HL-60/S4 treated with phorbol 12-myristate 13-acetate at 8.2 ng/mL for 4 days and 3 days (cell line): Measurements from ENCODE around the gene LZTS2.

Source experiments
- in situ Hi-C: fragments of 300-500 bp; cut with MboI; formaldehyde crosslinking; loops from 2 replicates; pipeline ENCODE4 v1.15.0; 2022; ENCODE audit warnings: low sequenced_read_pairs

LZTS2 gene

DNA sequence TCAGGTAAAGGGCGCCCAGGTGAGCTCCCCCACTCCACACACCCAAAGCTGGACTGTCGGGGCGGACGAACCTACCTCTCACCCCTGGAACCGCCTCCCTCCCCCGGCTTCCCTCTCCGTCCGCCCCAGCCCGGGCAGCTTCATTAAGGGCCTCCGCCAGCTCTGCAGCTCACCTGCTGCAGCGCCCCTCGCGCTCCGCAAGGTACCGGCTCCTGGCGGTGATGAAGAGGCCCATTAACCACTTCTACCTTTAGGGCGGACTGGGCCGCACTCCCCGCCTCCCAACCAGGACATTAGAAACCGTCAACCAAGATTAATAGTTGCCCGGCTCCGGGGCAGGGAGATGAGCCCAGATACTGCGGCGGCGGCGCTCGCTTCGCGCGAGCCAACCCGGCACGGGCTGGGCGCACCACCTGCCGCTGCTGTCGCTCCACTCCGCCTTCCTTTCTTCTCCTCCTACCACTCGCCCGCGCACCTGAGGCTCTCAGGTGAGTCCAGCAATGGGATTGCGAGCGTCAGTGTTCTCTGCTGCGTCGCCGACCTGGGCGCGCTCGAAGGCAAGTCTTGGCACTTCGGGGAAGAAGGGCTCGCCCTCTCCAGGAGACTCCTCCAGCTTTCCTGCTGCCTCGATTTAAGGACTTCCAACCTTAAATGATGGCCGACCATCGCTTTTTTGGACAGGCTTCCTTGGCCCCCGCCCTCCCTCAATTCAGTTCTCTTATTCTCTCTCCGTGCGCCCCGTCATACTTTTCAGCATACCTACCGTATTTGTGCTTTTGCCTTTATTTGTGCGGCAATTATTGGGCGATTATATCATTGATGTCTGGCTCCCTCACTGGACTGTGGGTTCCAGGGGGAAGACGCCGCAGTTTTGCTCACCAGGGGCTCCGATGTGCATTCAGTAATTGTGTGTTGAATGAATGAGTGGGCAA is 48.6 kb downstream of the LZTS2 start:
- in situ Hi-C loops = no loop called here

DNA sequence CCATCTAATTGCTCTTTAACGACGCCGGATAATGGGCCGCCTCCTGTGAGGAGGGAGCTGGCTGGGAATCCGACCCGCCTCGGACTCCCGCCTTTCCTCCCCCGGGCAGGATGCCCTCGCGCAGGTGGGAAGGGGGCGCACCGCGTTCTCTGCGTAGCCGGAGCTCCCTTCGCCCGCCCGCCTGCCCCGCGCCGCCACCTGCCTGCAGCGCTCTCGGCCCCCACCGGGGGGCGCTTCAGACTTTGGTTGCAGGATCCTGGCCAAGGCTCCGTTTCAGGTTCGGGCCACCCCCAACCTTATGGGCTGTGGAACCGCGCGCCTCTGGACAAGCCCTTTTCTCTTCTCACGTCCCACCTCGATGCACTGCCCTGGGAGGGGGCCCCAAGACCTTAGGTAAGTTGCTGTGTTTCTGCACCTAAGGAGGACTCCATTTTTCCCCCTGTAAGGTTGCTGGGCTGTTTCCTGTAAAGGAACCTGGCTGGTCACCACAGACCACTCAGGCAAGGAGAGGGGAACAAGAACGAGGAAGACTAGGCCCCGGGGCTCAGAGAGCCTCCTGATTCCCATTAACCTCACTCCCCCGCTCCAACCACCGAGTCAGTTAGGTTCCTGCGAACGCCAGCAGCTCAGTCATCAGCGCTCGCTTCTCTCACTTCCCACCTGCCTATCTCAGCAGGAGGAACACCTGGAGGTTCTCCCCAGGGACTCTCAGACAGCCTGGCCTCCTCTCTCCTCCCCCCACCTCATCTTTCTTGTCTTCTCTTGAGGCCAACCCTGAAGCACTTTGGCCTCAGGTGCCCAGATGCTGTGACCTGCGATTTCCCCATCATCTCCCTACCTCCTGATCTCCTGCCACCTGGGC is 50.8 kb downstream of the LZTS2 start:
- in situ Hi-C loops = no loop called here

DNA sequence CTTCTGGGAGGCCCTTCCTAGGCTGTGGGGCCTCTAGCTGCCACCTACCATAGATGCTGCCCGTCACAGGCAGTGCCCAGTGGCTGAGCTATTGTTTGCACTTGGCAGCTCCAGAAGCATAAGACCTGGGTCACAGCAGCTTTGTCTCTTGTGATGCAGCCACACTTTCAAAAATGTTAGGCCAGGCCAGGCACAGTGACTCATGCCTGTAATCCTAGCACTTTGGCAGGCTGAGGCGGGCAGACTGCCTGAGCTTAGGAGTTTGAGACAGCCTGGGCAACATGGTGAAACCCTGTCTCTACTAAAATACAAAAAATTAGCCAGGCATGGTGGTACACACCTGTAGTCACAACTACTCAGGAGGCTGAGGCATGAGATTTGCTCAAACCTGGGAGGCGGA is 52.7 kb downstream of the LZTS2 start:
- in situ Hi-C loops = no loop called here

DNA sequence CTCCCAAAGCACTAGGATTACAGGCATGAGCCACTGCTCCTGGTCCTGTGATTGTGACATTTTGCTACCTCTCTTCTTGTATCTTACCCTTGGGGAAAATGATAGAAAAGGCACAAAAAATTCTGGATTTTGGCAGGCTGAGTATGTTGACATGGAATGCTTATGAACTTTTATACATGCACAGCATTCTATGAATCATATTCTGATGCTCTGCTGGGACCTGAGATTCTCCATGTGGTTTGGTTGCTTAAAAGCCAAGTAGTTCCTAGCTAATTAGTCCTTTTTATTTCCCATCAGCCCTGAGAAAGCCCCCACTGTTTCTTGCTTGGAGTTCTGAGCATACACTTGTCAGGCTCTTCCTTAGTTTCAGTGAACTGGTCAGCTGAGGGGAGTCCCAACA is 53.9 kb downstream of the LZTS2 start:
- in situ Hi-C loops = no loop called here

GRCh38 chr10:101054351-101054750 is 54.7 kb downstream of the LZTS2 start:
- in situ Hi-C loops = no loop called here

DNA sequence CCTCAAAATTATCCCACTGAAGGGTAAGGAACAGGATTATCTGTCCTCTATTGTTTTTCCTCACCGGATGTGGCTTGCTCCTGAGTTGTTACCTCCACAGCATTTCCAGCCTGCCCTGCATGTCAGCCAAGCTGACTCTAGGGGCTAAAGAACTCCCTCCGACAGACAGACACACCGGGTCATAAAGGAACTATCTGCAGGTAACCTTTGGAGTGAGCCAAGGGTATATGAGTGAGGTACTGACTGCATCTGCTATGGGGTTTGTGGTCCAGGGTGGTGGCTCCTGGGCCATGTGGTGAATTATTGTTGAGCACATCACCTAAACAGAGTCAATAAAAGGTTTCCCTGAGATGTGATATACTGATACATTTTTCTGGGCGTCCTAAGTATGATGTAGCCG is 55.3 kb downstream of the LZTS2 start:
- in situ Hi-C loops = no loop called here

DNA sequence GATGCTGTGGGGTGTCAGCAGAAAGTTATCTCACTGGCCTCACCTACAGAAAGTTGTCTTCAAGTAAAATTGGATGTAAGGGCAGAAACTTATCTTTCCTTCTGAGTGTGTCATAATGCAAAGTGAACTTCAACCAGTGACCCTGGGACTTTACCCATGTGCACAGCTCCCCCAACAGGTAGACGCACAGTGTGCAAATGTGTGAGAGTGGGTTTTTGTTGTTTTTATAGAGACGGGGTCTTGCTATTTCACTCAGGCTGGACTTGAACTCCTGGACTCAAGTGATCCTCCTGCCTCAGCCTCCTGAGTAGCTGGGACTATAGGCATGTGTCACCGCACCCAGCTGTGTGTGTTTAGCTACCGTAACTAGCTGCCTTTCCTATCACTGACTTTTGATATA is 55.8 kb downstream of the LZTS2 start:
- in situ Hi-C loops = no loop called here

GRCh38 chr10:101056365-101057151 is 57.0 kb downstream of the LZTS2 start:
- in situ Hi-C loops = no loop called here
